Type B pancreatic cell (in vitro differentiated cells): ENCODE results near the gene KITLG. TPM values are rescaled to one million over a fixed set of nuclear protein-coding genes. Genes with fewer than 3 reads are reported as not detected.

ENCODE experiments used
- DNase-seq: peaks from one replicate; pipeline ENCODE4 v3.0.0; 2021; ENCODE audit warnings: mixed read lengths; ENCODE audit not compliant: unreplicated experiment; ENCODE audit errors: extremely low spot score
- H3K27ac Mint-ChIP-seq: 2 replicates; pipeline ENCODE4 v1.8.0; 2021; ENCODE audit warnings: mild to moderate bottlenecking, mixed read lengths
- H3K27me3 Mint-ChIP-seq: 2 replicates; pipeline ENCODE4 v1.8.0; 2021; ENCODE audit warnings: mixed read lengths
- H3K36me3 Mint-ChIP-seq: 2 replicates; pipeline ENCODE4 v1.8.0; 2021; ENCODE audit warnings: mixed read lengths
- H3K4me1 Mint-ChIP-seq: one replicate; pipeline ENCODE4 v1.8.0; 2021; ENCODE audit warnings: mixed read lengths; ENCODE audit not compliant: unreplicated experiment
- H3K4me3 Mint-ChIP-seq: 2 replicates; pipeline ENCODE4 v1.8.0; 2021; ENCODE audit warnings: mild to moderate bottlenecking, mixed read lengths
- H3K9me3 Mint-ChIP-seq: 2 replicates; pipeline ENCODE4 v1.8.0; 2021; ENCODE audit warnings: mixed read lengths
- total RNA-seq: library from RNA; stranded (reverse); gene quantifications from 2 replicates; pipeline ENCODE4 v1.2.1, GENCODE V29; 2021; ENCODE audit warnings: low replicate concordance
- TF ChIP-seq, protein P1 (sequence below): fragments of 200-600 bp; sonication (generic); conservative IDR thresholded peaks from 2 replicates; pipeline ENCODE4 v1.5.0; 2021; ENCODE audit warnings: antibody characterized with exemption, mild to moderate bottlenecking

KITLG gene
- total RNA-seq, 1 donor from 2014 or later, result 35.6 TPM

DNA sequence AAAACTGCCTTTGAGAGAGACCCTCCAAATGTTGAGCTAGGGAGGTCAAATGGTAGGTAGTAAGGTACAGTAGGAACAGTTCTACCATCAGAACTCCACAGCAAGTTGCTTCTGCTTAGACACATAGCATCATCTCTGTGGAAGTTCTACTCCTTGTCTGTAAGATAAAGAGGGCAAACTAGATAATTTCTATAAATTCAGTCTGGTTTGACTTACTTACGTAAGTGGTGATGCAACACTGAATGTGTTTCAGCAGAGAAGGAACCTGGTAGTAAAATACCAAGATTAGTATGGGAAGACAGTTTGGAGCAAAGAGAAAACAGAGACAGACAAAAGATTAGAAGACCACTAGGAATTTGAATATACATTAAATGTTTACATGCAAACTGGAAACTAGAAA is 42.0 kb downstream of the KITLG start:
- H3K27me3 Mint-ChIP-seq, result peaks cover 3% of the 10 kb centered on the region
- H3K36me3 Mint-ChIP-seq, result peaks cover 17% of the 10 kb centered on the region
- TF ChIP-seq, protein P1, sequence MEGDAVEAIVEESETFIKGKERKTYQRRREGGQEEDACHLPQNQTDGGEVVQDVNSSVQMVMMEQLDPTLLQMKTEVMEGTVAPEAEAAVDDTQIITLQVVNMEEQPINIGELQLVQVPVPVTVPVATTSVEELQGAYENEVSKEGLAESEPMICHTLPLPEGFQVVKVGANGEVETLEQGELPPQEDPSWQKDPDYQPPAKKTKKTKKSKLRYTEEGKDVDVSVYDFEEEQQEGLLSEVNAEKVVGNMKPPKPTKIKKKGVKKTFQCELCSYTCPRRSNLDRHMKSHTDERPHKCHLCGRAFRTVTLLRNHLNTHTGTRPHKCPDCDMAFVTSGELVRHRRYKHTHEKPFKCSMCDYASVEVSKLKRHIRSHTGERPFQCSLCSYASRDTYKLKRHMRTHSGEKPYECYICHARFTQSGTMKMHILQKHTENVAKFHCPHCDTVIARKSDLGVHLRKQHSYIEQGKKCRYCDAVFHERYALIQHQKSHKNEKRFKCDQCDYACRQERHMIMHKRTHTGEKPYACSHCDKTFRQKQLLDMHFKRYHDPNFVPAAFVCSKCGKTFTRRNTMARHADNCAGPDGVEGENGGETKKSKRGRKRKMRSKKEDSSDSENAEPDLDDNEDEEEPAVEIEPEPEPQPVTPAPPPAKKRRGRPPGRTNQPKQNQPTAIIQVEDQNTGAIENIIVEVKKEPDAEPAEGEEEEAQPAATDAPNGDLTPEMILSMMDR, result no peak
- H3K9me3 Mint-ChIP-seq, result no peaks in the 10 kb centered on the region
- no peak overlapping the region for H3K27ac Mint-ChIP-seq
- no peak overlapping the region for H3K4me3 Mint-ChIP-seq
- no peaks in the 10 kb centered on the region for H3K4me1 Mint-ChIP-seq
- DNase-seq, result no peak

DNA sequence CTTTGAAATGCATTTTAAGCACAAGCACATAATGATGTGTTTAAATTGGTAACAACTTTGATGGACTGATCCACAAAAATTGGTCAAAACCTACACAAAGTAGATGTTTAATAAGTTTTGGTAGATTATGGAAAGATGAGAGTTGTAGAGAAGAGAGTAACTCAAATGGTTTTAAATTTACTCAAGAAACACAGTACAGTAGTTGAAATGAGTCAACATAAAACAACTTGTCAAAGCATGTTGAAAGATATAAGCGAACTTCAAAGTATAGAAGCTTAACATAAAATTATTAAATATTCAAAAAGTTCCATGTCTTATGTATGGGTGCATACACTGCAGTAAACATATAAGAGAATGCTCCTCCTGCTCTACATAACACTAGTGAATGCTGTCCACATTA is 49.4 kb downstream of the KITLG start:
- Mint-ChIP-seq H3K27me3 (peaks cover 7% of the 10 kb centered on the region), H3K4me1 (peaks cover 8% of the 10 kb centered on the region), H3K4me3 (no peak overlapping the region), H3K36me3 (peaks cover 26% of the 10 kb centered on the region), H3K9me3 (peaks cover 11% of the 10 kb centered on the region), H3K27ac (no peak overlapping the region)
- TF ChIP-seq, protein P1, result no peak
- no peak for DNase-seq

DNA sequence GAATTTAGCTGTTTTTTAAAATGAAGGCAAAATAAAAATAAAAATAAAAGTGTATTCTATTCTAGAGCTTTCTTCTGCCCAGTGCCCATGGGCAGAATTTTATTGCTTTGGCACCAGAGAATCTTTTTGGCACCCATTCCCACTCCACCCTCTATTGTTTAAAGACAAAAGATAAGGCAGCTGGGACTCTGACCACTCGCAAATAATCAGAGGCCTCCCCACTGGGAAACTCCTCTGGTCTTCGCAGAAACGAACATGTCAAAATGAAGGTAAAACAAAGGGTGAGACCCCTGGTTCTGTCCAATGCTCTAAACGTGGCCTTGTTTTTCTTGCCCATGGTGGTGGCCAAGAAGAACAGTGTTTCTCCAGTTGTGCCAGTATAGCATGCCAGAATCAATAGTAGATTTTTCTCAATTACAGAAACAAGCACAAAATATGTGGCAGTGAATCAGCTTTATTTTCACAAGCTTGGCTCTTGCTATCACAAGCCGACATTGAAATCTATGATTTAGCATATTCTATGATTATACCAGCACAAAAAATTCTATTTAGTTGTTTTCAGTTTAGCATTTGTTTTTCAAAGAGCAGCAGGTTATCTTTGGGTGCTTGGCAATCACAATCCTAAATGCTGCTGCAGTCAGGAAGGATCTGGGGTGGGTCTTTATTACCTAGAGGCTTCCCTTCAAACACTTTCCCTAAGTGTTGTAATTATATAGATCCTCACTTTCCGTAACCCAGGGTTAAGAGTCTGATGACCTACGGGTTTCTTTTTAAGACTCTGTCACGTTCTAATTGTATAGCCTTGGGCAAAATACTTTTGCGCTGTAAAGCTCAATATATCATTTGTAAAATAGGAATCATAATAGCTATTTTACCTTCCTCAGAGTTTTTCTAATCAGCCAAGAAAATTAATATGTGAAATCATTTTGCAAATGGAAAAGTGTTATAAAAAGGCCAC is 50.5 kb downstream of the KITLG start:
- no peak overlapping the region for H3K4me3 Mint-ChIP-seq

DNA sequence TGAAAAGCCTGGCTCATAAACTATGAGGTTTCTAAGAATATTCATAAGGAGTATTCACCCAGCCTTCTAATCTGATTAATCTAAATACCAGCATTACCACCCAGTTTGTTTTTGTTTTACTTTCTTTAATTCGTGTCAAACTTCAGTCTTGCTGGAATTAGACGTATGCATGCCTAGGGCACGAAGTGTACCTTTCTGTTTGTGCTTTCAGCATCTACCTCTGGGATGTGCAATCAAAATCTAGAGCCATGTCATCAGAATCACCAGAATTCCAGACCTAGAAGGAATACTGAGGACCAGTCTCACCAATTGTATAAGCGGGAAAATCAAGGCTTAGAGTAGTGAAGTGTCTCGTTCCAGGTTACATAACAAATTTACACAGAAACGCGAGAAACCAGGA is 57.3 kb downstream of the KITLG start:
- H3K36me3 Mint-ChIP-seq, result peaks cover 14% of the 10 kb centered on the region
- TF ChIP-seq, protein P1, result no peak
- H3K27me3 Mint-ChIP-seq, result no peaks in the 10 kb centered on the region
- H3K4me3 Mint-ChIP-seq, result no peak overlapping the region
- no peak overlapping the region for H3K27ac Mint-ChIP-seq
- H3K9me3 Mint-ChIP-seq, result peaks cover 11% of the 10 kb centered on the region
- no peak for DNase-seq
- no peaks in the 10 kb centered on the region for H3K4me1 Mint-ChIP-seq

More for the DNA sequence above, 50.5 kb downstream of the KITLG start:
- TF ChIP-seq, protein P1, result no peak
- Mint-ChIP-seq H3K9me3 (peaks cover 11% of the 10 kb centered on the region), H3K4me1 (peaks cover 8% of the 10 kb centered on the region), H3K27ac (no peak overlapping the region), H3K27me3 (peaks cover 7% of the 10 kb centered on the region), H3K36me3 (peaks cover 29% of the 10 kb centered on the region)
- DNase-seq, result no peak

DNA sequence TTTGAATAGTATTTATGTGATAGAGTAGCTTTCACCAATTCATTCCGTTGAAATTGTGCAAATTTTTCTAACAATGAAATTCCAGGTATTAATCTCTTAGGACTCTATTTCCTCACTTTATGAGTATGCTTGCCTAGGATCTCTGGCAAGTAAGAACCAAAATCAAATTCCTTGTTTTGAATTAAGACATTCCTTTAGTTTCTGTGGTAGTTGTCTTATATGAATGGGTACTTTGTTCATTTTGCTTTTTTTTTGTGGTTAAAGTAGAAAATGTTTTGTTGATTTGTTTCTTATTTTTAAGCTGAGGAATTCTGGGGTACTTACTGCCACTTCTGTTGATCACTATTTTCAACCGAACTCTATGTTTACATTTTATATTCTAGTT is 59.8 kb downstream of the KITLG start:
- Mint-ChIP-seq H3K9me3 (no peaks in the 10 kb centered on the region), H3K27me3 (no peaks in the 10 kb centered on the region), H3K27ac (no peak overlapping the region), H3K4me3 (no peak overlapping the region), H3K36me3 (peaks cover 3% of the 10 kb centered on the region), H3K4me1 (no peaks in the 10 kb centered on the region)
- TF ChIP-seq, protein P1, result no peak
- no peak for DNase-seq
